Choroid plexus epithelial cell (primary cell): ENCODE results near the gene IL24.

ENCODE experiments used
- DNase-seq: peaks from one replicate; pipeline ENCODE4 v3.0.0-alpha.2; 2010; ENCODE audit warnings: low read depth
- H3K4me3 ChIP-seq: 2 replicates; pipeline ENCODE4 v1.5.1; 2011; ENCODE audit warnings: low read depth, mild to moderate bottlenecking, control low read depth, low read length, moderate library complexity
- TF ChIP-seq, protein P1 (sequence below): conservative IDR thresholded peaks from 2 replicates; pipeline ENCODE4 v1.5.1; 2011; ENCODE audit warnings: low read depth, mild to moderate bottlenecking, control low read depth, inconsistent platforms, low read length, moderate library complexity

Gene IL24

DNA sequence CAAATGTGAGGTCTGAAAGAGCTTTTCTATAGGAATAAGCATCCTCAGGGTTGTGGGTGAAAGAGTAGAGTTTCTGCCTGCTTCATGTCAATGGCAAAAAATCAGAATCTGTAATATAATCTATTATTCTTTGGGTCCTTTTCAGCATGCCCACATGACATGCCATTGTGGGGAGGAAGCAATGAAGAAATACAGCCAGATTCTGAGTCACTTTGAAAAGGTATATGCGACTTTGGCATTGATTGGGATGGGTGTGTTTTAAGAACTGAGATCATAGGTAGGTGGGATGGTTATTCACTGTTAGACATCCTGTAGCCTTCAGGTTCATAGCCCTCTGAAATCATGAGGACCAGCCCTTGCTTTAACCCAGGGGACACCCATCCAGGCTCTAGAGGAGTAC is 30.0 kb upstream of the IL24 start:
- H3K4me3 ChIP-seq, result no peak overlapping the region
- no peak for DNase-seq
- TF ChIP-seq, protein P1, sequence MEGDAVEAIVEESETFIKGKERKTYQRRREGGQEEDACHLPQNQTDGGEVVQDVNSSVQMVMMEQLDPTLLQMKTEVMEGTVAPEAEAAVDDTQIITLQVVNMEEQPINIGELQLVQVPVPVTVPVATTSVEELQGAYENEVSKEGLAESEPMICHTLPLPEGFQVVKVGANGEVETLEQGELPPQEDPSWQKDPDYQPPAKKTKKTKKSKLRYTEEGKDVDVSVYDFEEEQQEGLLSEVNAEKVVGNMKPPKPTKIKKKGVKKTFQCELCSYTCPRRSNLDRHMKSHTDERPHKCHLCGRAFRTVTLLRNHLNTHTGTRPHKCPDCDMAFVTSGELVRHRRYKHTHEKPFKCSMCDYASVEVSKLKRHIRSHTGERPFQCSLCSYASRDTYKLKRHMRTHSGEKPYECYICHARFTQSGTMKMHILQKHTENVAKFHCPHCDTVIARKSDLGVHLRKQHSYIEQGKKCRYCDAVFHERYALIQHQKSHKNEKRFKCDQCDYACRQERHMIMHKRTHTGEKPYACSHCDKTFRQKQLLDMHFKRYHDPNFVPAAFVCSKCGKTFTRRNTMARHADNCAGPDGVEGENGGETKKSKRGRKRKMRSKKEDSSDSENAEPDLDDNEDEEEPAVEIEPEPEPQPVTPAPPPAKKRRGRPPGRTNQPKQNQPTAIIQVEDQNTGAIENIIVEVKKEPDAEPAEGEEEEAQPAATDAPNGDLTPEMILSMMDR, result no peak

DNA sequence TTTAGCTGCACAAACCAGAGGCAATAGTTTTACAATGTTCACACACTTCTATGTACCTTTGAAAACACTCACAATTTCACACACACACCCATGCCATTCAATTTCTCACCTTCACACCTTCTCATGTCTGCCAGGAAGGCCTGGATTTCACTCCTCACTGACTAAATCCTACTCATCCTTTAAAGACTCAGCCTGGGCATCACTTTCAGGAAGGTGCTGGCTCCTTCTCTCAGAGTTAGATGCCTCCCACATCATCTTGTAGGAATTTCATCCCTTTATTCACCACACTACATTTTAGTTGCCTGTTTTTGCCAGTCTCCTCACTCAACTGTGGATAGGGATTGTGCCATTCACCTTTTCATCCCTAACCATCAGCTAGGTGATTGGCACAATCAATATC is 29.5 kb upstream of the IL24 start:
- no peak for DNase-seq
- H3K4me3 ChIP-seq, result no peak overlapping the region
- TF ChIP-seq, protein P1, result no peak

DNA sequence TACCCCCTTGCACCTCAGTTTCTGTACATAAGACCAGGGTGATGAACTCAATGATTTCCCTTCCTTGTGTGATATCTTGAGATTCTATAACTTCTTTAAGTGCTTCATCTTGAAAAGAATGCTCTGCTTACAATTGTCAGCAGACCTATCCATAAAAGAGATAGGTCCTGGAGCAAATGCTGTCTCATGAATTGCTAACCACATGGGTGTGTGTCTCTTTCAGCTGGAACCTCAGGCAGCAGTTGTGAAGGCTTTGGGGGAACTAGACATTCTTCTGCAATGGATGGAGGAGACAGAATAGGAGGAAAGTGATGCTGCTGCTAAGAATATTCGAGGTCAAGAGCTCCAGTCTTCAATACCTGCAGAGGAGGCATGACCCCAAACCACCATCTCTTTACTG is 29.0 kb upstream of the IL24 start:
- no peak for DNase-seq
- H3K4me3 ChIP-seq, result no peak overlapping the region
- TF ChIP-seq, protein P1, result no peak

DNA sequence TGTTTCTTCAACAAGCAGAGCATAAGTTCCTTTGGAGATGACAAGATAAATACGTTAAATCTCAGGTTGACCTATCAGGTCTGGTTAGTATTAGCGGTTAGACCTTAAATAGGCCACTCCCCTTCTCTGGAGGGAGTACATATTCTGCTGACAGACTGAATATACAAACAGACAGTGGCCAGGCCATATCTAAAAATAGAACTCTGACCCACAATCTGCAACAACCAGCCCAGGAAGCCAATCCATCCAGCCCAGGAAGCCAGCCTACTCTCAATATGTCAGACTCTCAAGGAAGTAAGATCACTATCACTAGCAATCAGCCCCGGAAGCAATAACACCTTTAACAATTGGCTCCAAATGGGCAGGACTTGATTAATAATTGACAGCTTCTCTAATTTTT is 25.1 kb upstream of the IL24 start:
- DNase-seq, result no peak
- no peak overlapping the region for H3K4me3 ChIP-seq
- TF ChIP-seq, protein P1, result no peak

DNA sequence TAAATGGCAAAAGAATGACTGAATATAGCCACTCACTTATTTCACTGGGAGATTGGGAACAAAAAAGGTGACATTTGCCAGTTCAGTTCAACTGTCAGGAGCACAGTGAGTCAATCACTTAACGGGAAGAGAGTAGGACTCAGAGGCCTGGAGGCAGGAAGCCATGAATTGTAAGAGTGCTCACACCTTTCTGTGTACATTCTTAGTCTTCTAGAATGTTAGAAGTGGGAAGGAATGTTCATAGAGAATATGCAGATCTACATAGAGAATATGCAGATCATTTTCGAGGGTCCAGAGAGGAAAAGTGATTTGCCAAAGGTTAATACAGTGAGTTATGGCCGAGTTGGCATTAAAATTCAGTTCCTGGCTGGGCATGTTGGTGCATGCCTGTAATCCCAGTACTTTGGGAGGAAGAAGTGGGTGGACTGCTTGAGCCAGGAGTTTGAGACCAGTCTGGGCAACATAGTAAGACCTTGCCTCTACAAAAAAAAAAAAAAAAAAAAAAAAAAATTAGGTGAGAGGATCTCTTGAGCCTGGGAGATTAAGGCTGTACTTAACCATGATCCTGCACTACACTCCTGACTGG is 23.5 kb upstream of the IL24 start:
- TF ChIP-seq, protein P1, result no peak
- DNase-seq, result no peak
- H3K4me3 ChIP-seq, result no peak overlapping the region

DNA sequence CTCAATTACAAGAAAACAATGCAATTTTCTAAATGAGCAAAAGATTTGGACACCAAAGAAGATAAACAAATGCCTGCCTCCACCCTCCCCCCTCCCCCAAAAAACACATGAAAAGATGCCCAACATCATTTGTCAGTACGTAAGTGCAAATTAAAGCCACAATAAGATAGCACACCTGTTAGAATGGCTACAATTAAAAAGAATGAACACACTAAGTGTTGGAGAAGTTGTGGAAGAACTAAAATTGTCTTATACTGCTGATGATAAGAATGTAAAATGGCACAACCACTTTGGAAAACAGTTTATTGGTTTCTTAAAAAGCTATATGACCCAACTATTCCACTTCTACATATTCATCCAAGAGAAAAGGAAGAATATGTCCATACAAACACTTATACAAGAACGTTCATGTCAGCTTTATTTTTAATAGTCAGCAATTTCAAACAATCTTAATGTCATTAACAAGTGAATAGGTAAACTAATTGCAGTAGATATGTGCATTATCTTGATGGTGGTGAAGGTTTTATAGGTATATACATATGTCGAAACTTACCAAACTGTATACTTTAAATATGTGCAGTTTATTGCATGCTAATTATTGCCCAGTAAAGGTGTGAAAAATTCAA is 21.4 kb upstream of the IL24 start:
- TF ChIP-seq, protein P1, result no peak
- DNase-seq, result no peak
- H3K4me3 ChIP-seq, result no peak overlapping the region

DNA sequence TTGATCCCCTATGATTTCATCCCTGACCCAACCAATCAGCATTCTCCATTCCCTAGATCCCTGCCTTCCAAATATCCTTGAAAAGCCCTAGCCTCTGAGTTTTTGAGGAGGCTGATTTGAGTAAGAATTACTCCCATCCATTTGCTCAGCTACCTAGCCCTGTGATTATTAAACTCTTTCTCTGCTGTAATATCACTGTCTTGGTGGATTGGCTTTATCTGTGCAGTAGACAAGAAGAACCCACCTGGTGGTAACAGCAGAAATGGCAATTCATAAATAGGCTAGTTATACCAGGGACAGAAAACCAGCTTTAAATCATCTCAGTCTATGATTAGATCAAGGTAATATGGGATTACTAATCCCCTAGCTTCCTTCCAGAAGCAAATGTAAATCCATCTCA is 18.8 kb upstream of the IL24 start:
- no peak for DNase-seq
- no peak overlapping the region for H3K4me3 ChIP-seq
- TF ChIP-seq, protein P1, result no peak
